Hepatocyte (in vitro differentiated cells): ENCODE data around the gene SLFNL1.

Source experiments
- EZH2 ChIP-seq: fragments of 200-600 bp; sonication (generic); IDR thresholded peaks from 2 replicates; pipeline ENCODE4 v1.6.1; 2016; ENCODE audit warnings: antibody characterized with exemption, mild to moderate bottlenecking, borderline replicate concordance
- EZH2phosphoT487 ChIP-seq: fragments of 200-600 bp; sonication (generic); IDR thresholded peaks from one replicate; pipeline ENCODE4 v1.6.1; 2018; ENCODE audit warnings: antibody characterized with exemption, mild to moderate bottlenecking, low read depth, moderate library complexity; ENCODE audit not compliant: unreplicated experiment, severe bottlenecking
- TF ChIP-seq, protein P1 (sequence below): fragments of 200-600 bp; sonication (generic); IDR thresholded peaks from 2 replicates; pipeline ENCODE4 v1.5.1; 2016; ENCODE audit warnings: antibody characterized with exemption, mild to moderate bottlenecking; ENCODE audit not compliant: poor library complexity

- TF ChIP-seq, protein P1, sequence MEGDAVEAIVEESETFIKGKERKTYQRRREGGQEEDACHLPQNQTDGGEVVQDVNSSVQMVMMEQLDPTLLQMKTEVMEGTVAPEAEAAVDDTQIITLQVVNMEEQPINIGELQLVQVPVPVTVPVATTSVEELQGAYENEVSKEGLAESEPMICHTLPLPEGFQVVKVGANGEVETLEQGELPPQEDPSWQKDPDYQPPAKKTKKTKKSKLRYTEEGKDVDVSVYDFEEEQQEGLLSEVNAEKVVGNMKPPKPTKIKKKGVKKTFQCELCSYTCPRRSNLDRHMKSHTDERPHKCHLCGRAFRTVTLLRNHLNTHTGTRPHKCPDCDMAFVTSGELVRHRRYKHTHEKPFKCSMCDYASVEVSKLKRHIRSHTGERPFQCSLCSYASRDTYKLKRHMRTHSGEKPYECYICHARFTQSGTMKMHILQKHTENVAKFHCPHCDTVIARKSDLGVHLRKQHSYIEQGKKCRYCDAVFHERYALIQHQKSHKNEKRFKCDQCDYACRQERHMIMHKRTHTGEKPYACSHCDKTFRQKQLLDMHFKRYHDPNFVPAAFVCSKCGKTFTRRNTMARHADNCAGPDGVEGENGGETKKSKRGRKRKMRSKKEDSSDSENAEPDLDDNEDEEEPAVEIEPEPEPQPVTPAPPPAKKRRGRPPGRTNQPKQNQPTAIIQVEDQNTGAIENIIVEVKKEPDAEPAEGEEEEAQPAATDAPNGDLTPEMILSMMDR: no peak
- no peak for TF ChIP-seq EZH2
- TF ChIP-seq EZH2phosphoT487: no peak
Observed at GRCh38 chr1:40984531-40984930, 37.0 kb downstream of the SLFNL1 start.
